Fibroblast of peridontal ligament (primary cell): Measurements from ENCODE around the gene BCCIP.

Experiments used
- DNase-seq: peaks from one replicate; pipeline ENCODE4 v3.0.0-alpha.2; 2010; ENCODE audit errors: extremely low read depth

The BCCIP gene

DNA sequence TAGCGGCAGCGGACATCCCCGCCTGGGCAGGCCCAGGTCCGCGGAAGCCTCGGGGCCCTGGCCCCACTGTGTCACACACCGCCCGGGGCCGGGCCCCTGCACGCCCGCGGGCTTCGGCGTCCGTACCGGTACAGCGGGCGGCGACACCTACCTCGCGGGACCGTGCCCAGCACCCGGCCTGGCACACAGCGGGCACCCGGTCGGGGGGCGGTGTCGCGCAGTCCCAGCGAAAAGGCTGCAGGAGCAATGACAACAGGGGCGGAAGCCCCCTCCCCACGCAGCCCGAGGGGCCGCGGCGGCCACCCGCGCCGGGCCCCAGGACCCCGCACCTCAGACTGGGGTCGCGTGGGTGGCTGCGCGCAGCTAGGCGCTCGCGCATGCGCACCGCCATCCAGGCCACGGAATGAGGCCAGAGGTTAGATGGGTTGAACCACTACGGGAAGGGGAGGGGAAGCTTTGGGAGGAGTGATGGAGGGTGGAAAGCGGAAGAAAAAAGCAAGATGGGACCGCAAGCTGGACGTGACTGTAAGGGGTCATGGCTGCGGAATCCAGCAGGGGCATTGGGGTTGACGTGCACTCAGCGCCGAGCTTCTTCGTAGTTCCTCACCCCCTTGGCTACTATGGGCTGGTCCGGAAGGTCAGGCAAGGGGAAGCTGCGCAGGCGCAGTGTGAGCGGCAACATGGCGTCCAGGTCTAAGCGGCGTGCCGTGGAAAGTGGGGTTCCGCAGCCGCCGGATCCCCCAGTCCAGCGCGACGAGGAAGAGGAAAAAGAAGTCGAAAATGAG lies at the start of gene BCCIP, which contains the start of gene UROS:
Gene BCCIP, plus strand, starts transcription at position 669 of the 785 bp plus-strand sequence. Its CDS starts 12 bp downstream, at position 681.
Gene UROS, minus strand, starts transcription at position 381 of the 785 bp plus-strand sequence. CDS start 6,759 bp downstream, outside the sequence.
- peak; percentile 90 for DNase-seq

- DNase-seq = no peak
Observed at GRCh38 chr10:125773687-125774543, 49.4 kb upstream of the BCCIP start.

GRCh38 chr10:125774581-125775191 lies 48.7 kb upstream of the BCCIP start:
- DNase-seq = no peak

GRCh38 chr10:125775491-125776106 lies 47.7 kb upstream of the BCCIP start, which contains the start of gene MMP21:
TSS of gene MMP21 (minus strand) at chr10:125775821. CDS start at chr10:125775821, 0 bp downstream.
- no peak for DNase-seq

DNA sequence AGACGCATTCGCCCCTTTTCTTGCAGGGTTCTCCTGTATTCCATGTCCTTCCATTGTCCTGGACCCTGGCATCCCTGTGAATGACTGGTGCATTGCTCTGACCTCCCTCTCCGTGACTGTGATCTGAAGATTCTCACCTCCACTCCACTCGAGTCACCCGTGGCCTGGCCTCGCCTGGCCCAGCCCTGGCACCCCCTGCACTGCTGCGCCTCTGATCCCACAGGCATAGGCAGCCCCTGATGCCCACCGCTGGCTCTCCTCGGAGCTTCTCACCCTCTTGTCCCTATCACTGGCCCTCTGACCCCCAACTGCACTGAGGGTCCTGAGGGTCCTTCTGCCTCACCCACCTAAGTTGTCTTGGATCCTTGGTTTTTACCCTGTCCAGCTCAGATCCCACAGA lies 45.5 kb upstream of the BCCIP start:
- no peak for DNase-seq

DNA sequence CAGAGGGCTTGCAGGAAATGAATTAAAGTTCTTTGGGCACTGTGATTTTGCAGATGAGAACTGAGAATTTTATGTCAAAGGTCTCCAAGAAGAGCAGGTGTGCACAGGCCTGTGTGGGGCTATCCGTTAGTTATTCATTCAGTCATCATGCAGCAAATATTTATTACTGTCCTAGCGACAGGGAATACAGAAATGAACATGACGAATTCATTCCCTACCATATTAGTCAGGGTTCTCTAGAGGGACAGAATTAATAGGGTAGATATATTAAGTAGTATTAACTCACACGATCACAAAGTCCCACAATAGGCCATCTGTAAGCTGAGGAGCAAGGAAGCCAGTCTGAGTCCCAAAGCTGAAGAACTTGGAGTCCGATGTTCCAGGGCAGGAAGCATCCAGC lies 44.8 kb upstream of the BCCIP start:
- DNase-seq = no peak

DNA sequence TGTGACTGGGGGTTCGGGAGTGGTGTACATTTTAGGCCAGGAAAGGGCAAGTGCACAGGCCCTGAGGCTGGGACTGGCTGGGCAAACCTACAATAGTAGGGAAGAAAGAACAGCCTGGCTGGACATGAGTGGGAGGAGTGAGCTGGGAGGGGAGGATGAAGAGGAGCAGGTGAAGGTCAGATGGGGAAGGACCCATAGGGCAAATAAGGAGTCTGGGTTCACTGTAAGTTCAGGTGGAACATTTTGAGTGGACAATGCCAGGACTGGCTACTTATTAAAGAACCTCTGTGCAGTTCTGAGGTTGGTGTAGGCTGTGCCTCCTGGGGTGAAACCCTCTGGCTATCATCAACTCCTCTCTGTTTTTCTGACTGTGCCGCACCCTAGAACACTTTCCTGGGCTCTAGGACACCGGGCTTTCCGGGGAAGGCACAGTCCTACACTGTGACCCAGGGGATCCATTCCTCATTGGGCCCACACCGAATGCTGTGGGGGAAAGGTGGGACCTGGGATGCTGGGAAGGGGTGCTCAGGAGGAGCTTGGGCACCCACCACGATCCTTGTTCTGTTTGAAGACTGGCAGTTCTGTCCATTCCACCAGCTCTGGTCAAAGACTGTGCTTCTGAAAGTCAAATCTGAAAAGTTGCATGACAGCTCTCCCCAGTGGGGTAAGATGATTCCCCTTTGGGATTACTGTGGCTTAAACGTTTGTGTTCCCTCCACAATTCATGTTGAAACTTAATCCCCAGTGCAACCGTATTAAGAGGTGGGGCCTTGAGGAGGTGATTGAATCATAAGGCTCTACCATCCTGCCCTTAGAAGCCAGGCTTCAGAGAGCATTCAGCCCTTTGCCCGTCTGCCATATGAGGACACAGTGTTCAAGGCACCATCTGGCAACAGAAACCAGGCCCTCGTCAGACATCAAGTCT lies 43.7 kb upstream of the BCCIP start:
- no peak for DNase-seq

- DNase-seq = no peak
Observed at GRCh38 chr10:125781374-125781773, 42.0 kb upstream of the BCCIP start.

- DNase-seq = no peak
Observed at GRCh38 chr10:125782054-125782453, 41.3 kb upstream of the BCCIP start.

DNA sequence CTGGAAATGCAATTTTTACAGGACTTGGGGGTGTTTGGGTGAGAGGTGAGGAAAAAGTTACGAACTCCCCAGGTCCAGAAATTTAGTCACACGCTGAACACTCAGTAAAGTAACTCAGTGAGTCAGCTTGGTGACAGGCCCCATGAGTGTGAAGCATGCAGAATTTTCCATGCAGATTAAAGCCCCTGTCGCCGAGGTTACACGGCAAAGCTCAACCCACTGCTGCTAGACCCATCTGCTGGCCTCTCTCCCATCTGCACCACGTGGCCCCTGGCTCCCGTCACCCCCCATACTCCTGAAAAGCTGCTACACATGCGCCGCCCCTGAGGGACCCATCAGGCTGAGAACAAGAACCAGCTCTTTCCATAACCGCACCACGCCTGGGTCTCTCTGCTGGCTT lies 40.7 kb upstream of the BCCIP start:
- no peak for DNase-seq

DNA sequence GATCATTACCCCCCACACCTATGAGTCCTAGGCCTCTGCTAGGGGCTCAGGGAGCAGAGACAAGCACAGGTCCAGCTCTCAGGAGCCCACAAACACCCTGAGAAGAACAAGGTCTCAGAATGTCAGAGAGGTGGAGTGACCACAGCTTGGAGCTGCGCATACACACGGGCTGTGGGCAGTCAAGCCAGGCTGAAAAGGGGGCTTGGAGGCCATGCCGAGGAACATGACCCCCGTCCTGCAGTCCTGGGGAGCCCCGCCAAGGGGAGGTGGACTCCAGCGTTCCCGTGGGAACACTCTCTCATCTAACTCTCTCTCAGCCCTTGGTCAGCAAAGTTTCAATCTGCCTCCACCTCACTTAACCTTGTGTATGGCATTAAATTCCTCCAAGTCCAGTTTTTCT lies 39.9 kb upstream of the BCCIP start:
- DNase-seq = no peak

- no peak for DNase-seq
Observed at GRCh38 chr10:125783957-125784356, 39.4 kb upstream of the BCCIP start.

GRCh38 chr10:125785791-125786190 lies 37.6 kb upstream of the BCCIP start:
- DNase-seq = no peak

GRCh38 chr10:125788156-125789034 lies 35.0 kb upstream of the BCCIP start:
- DNase-seq = no peak

DNA sequence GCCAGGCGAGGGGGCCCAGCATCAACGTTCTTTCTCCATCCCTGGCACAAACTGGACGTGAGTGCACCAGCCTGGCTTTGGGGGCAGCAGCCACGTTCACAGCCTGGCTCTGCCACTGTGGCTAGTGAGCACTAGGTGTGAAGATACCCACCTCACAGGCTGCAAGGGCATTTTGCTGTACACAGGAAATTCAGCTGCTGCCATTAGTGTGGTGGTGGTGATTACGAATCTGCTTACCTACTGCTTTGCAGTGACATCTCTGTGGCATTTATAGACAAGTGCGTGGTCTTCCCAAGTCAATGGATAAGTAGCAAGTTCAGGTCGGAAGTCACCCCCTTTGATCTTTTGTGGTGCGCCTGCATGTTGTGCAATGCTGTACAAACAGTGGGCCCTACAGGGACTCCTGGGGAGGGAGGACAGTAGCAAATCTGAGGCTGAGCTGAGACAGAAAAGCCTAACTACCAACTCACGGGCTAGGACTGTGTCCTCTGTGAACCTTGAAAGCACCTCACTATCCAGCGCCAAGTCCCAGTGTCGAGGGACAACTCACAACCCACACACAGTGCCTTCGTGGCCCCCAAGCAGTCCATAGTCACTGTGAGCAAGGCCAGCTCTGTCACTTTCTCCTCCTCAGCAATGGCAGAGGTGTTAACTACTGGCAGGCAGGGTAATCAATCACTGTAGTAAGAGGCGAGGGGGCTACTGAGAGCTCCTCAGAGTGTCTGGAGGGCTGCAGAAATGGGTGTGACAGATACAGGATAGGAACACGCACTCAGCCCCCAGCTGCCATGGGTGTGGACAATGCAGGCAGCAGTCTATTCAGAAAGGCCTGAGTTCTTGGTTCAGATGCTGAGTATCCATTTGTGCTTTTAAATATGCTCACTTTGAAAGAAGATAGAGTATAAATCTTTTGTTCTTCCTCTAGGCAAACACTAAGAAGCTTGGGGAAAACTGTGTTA lies 30.7 kb upstream of the BCCIP start:
- DNase-seq = no peak

DNA sequence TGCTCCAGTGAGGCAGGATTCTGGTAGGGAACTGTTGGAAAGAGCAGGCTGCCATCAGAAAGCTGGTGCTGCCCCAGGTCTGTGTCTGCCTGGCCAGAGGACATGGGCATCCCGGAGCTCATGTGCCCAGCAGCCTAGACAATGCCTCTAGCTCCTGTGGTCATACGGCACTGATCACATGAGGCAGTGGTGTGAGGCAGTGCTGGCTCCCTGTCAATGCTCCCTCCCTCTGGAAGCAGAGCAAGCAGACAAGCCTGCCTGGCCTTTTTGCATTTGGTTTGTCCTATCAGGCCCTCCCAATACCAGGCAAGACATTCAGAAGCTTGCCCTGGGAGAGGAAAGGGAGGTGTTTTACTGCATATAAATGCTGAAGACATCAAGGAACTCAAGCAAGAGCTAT lies 28.2 kb upstream of the BCCIP start:
- no peak for DNase-seq

DNA sequence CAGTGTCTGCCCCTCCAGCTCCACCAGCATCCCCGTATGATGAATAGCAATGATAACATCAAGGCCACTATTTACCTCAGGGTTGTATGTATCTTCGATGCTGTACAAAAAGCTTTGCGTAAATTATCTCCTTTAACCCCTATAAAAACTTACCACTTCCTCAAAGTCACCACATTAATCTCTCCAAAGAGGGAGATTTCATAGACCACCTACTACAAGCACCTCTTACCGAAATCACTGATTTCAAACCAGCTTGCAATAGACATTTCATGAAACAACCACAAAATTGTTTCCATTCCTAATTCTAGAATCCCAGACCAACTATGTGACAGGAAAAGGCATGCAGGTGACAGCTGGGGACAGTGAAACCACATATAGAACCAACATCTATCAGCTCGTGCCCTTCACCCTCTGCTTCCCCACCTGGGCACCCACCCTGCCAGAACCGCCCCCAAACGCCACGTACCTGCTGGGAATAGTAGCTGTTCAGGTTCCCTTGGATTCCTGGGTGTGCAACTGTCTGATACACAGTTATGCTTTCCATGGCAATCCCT lies 27.6 kb upstream of the BCCIP start:
- DNase-seq = no peak

GRCh38 chr10:125797424-125797823 lies 25.9 kb upstream of the BCCIP start:
- DNase-seq = no peak
